ENCODE measurements around the gene ITGB5. TPM values are rescaled to one million over a fixed set of nuclear protein-coding genes. Genes with fewer than 3 reads are reported as not detected.

Gene ITGB5
- total RNA-seq, 2 donors from 2014 or later: 86.1 to 119 TPM

DNA sequence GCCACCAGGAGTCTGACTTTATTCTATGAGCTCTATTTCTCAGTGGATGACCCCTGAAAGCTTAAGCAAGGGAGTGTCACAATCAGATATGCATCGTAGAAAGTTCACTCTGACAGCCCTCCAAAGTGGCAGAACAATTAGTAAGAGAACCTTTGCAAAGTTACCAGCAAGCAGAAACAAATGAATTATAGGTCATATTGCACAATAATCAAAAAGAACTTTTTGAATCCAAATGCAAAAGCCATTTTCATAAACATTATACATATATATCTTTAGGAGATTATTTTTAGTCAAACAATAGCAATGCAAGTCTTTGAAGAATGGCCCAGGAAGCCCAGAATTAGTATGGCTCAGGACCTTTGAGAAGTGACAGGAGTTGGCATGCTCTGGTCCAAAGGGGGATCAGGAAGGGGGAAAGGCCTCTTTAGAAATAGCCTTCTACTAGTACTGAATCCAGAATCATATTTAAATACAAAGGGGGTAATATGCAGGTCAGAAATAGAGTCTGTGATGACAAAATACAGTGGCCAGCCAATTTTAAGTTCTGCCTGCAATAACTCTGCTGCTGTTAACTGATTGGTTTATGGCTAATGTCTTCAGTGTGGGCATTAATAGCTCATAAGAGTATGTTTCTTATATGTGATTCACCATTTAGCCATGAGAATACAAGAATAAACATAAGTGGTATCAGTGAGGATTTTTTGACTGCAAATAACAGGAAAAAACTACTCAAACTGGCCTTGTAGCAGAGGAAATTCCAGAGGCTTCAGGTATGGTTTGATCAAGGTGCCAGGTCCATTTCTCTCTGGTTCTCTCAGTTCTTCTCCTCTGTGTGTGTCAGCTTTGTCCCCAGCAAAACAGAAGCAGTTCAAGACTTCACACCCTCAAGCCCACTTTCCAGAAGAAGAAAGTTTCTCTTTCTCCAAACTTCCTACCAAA is 17.0 kb upstream of the ITGB5 start:
- DNase-seq: no peak
- ATAC-seq: no peak
- intact Hi-C loops (cut with DNase I): no loop called here

DNA sequence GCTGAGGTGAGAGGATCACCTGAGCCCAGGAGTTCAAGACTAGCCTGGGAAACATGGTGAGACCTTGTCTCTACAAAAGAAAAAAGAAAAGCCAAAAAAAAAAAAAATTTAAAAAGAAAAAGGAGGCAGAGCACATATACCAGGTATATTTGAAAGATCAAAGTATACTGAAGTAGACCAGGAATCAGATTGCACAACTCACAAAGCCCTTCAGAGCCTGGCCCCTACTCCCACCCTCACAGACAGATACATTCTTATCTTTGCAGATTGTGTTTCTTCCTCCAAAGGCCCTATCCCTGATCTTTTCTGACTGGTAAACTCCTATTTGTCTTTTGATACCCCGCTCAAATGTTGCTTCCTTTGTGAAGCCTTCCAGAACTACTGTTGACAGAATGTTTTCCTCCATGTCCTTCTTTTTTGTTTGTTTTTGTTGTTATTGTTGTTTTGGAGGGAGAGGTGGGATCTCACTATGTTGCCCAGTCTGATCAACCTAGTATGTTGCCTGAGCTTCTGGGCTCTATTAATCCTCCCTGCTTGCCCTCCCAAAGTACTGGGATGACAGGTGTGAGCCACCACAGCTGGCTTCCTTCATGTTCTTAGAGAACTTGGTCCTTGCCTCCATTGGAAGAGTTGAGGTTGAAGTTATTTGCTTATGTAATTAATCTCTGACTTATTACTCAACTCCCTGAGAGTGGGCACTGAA is 9.8 kb upstream of the ITGB5 start:
- intact Hi-C loops (cut with DNase I): no loop called here
- no peak for ATAC-seq
- DNase-seq: no peak

DNA sequence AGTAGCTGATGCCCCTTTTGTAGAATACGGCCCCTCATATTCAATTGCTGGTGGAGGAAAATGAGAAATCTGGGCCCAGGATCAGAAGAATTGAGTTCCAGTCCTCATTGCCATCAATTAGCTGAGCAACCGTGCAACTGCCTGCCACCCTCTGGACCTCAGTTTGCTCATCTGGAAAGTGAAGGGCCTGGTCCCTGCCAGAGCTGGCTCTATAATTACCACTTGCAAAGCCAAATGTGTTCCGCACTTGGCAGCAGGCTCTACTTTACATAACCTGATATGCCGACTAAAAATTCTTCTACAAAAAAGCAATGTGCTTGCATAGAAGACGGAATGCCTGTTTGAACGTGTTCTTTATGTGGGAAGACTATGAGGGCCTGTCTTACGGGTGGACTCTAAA is 8.6 kb upstream of the ITGB5 start:
- intact Hi-C loops (cut with DNase I): no loop called here
- DNase-seq (no peak), ATAC-seq (no peak)

DNA sequence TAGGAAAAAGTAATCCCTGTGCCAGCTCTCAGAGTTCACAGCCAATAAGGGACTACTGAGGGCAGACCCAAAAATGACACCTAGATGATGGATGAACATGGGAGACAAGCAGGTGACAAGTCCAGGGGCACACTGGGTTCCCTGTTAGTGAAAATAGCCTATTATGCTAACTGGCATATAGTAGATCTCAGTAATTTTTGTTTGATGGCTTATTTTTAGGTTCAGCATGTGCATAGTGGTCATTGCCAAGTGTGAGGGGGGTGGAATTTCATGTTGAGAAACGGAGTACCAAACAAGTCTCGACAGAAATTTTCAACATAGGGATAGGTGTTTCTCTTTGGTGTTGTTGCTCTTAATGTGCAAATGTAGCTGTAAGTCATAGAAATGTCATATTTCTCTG is 6.4 kb upstream of the ITGB5 start:
- DNase-seq (no peak), ATAC-seq (no peak)
- intact Hi-C loops (cut with DNase I): no loop called here

DNA sequence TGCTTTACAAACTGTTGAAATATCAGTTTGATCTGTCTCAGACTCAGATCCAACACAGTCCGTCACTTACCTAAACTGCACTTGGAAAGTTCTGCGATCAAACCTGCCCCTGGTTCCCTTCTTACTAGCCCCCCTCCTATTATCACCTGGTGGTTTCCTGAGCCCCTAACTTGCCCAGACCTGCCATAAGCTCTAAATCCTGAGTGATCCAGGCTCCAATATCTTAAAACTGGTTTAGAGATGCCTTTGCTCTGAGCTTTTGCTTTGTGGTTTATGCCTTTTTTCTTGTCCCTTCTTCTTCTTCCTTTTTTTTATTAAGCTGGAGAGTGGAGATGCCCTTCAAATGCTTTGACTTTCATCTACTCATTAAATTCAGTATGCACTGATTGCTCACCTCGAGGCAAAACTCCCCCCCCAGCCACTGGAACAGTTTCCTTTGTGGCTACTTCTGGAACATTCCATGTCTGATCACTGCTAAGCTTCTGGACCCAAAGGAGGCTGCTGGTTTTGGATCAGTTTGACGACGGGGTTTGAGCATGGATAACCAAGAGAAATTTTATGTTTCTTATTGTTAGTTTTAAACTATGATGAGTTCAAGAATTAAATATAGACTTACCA is 3.5 kb upstream of the ITGB5 start:
- no peak for DNase-seq
- intact Hi-C loops (cut with DNase I): no loop called here
- no peak for ATAC-seq

DNA sequence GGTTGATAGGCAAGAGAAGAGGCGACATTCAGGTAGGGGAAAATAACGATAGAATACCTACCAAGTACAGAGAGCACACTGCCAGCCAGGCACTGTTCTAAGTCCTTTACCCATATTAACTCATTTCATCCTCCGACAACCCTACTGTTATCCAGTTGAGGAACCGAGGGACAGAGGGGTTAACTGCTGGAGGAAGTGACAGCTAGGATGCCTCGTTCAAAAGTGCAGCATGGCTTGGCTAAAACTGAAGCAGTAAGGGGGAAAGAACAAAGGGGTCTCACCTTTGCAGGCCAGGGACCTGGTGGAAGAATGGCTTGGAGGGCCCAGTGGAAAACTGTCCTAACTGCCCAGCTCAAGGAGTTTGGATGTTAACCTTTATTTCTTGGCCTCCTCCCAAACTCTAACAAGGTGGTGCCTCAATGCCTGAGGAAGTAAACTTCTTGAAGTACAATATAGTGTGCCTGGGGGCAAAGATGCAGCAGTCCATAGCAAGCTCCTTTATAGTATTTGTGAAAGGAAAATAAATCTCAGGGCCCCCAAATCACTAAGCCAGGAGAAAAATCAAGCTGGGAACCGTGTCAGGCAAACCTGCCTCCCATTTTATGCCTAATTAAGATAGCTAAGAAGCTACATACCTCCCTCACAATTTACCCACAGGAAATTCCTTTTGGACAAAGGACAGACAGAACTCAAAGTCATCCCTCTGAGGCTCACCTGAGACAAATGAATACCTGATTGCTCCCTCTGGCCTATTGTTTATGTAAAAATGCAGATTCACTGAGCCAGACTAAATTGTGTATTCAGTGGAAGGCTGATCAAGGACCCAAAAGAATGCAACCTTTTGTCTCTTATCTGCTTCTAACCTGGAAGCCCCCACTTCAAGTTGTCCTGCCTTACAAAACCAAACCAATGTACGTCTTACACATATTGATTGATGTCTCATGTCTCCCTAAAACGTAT is 1.6 kb upstream of the ITGB5 start:
- ATAC-seq (no peak), DNase-seq (no peak)
- intact Hi-C loops (cut with DNase I): loop anchor here in 1 of 2 donors (10.0 kb wide), 1 partner anchor 54 kb away; no protein-coding TSS in a partner anchor

DNA sequence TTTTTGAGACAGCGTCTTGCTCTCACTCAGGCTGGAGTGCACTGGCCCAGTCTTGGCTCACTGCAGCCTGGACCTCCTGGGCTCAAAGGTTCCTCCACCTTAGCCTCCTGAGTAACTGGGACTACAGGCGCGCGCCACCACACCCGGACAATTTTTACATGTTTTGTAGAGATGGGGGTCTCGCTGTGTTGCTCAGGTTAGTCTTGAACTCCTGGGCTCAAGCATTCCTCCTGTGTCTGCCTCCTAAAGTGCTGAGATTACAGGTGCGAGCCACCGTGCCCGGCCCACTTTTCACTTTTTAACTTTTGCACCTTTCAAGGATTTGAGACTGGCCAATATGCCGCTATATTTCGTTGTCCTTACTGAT is 750 bp upstream of the ITGB5 start:
- ATAC-seq: no peak
- DNase-seq: no peak
- intact Hi-C loops (cut with DNase I): loop anchor here in 1 of 2 donors (10.0 kb wide), 1 partner anchor 53 kb away; no protein-coding TSS in a partner anchor

DNA sequence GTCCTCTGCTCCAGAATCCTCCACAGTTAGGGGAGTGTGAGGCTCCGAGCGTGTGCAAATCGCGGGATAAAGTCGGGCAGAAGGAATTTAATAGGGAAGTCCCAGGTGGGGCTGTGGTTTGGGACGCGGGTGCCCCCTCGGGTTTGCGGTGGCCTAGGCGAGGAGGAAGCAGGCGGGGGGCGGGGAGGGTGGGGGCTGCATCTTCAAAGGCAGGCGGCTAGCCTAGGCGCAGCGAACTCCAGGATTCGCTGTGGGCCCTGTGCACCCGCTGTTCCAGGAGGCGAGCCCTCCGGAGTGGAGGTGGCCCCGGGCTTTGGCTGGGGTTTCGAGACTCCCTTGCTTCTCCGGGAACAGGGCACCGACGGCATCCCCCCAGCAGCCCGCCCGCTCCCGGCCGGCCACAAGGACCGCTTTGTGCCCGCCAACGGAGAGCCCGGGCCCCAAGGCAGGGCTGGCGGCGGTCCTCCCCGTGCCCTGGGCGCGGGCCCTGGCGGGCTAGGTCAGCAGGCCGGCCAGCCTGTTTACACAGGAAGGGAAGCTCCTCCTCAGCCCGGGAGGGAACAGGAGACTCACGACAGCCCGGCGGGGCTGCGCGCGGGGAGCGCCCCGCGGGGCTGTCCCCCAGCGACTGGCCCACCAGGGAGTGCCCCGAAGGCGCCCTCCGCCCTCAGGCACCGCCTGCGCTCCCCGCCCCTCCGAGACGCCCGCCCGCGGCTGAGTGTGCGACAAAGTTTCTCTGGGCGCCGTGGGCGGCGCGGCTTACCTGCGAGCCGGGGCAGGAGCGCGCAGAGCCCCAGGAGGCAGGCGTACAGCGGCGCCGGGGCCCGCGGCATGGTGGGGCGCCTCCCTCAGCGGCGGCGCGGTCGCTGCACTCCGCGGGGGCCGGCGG is 753 bp downstream of the ITGB5 start:
- peak; percentile 57 for DNase-seq
- peak; percentile 54 to 65 for ATAC-seq
- intact Hi-C loops (cut with DNase I): loop anchor here in 1 of 2 donors (10.0 kb wide), 1 partner anchor 52 kb away; no protein-coding TSS in a partner anchor

DNA sequence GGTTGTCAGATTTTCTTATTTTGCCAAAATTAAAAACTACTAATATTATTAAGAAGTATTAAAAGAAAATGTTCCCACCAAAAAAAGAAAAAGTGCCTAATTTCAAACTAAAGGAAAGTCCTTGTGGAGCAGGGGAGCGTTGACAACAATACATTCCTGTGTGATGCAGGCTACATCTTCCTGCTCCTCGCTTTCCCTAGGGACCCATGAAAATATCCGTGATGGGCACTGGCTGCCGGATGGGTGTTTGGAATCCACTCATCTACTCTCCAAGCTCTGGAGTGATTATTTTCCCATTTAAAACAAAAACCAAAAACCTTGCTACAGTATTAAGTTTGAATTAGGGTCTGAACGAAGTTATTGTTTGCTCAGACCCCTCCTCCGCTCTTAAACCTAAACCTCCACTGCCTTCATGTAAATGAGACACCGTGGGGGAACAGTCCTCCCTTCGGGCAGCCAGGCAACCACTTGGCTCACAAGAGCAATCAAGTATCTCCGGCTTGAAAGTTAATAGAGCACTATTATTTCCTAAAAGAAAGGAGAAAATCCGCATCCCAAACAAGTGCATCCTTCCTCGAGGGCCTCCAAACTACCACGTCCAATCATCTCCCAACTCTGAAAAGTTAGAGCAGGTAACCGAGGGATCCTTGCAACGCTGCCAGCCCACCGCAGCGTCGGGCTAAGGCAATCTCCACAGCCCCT is 1.5 kb downstream of the ITGB5 start:
- intact Hi-C loops (cut with DNase I): loop anchor here in 1 of 2 donors (10.0 kb wide), 1 partner anchor 51 kb away; no protein-coding TSS in a partner anchor
- DNase-seq: peak; percentile 28

DNA sequence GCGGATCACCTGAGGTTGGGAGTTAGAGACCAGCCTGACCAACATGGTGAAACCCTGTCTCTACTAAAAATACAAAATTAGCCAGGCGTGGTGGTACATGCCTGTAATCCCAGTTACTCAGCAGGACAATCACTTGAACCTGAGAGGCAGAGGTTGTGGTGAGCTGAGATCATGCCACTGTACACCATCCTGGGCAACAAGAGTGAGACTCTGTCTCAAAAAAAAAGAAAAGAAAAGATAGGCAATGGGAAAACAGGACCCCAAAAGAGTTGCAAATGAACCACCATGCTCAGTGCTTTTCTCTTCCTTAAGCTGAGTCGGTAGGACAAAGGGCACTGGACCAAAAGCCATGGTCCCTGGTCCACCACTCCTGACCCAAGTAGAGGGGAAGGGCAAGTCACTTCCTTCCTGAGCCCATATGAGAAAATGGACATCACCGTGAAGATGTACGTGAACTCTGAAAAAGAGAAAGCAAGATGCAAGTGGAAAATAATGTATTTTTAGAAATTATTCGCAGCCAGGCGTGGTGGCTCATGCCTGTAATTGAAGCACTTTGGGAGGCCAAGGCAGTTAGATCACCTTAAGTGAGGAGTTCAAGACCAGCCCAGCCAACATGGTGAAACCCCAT is 2.6 kb downstream of the ITGB5 start:
- ATAC-seq: no peak
- DNase-seq: no peak
- intact Hi-C loops (cut with DNase I): loop anchor here in 1 of 2 donors (10.0 kb wide), 1 partner anchor 50 kb away; no protein-coding TSS in a partner anchor

More for the DNA sequence above, 1.5 kb downstream of the ITGB5 start:
- ATAC-seq: no peak

DNA sequence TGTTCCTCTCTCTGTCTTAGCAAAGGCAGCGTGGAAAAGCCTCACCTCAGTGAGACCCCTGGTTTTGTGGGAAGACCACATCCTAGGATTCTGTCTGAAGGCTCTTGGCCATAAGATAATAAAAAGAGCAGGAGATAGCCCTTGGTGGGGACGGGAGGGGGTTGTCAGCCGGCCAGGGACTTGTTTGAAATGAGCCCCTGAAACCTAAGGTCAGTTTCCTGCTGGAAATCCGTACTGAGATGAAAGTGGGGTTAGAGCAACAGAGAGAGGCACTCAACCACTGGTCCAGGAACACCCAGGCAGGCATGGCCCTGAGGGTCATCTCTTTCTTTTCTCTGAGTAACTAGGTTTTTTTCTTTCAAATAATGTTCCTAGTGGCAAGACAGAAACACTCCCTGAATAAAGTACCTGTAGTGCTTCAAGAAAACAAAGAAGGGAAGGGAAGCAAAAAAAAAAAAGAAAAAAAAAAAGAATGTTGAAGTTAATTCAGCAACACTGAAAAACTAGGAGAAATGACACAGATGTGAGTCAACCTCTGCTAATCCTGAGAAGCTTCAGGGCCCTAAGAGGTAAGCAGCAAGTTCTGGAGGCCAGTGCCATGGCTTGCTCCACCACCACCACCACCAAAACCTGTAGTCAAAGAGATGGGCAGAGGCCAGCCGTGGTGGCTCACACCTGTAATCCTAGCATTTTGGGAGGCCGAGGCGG is 3.2 kb downstream of the ITGB5 start:
- ATAC-seq: no peak
- no peak for DNase-seq
- intact Hi-C loops (cut with DNase I): loop anchor here in 1 of 2 donors (10.0 kb wide), 1 partner anchor 49 kb away; no protein-coding TSS in a partner anchor

DNA sequence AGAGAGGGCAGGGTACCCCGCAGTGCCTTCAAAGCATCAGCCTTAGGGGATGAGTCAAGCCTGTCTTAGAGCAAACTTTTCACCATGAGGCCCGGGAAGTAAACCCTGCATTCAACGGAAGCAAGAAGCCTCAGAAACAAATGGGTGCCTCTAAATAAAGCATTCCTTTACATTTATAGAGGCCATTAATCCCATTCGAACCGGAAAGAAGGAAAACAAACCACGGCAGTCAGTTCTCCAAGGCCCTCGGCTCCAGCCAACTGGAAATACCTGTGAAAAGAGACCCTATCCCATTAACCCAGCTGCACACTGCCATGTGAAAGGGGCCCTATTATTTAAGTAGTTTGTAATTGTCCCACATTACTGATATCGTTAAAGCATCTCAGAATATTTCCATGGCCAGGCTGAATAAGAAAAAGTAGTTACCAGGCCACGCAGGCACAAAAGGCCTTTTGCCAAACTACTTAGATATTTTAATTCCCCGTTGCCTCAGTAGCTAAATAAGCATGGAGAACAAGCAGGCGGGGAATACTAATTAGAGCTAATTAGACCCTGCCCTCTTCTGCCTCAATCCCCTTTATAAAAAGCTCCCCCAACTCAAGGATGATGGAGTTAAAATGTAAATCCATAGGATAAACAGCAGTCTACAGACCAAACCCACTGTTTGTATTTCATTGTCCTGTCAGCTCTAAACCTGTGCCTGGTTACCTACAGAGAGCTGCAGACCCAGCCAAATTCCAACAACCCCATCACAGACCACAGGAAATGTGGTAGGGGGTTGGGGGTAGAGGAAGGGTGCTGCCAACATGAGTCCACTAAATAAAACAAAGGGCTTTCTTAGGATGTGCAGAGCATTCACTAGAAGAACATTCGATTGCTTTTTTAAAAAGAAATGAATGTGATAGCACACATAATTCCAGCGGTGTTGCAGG is 4.1 kb downstream of the ITGB5 start:
- no peak for ATAC-seq
- intact Hi-C loops (cut with DNase I): loop anchor here in 1 of 2 donors (10.0 kb wide), 1 partner anchor 48 kb away; no protein-coding TSS in a partner anchor
- no peak for DNase-seq

DNA sequence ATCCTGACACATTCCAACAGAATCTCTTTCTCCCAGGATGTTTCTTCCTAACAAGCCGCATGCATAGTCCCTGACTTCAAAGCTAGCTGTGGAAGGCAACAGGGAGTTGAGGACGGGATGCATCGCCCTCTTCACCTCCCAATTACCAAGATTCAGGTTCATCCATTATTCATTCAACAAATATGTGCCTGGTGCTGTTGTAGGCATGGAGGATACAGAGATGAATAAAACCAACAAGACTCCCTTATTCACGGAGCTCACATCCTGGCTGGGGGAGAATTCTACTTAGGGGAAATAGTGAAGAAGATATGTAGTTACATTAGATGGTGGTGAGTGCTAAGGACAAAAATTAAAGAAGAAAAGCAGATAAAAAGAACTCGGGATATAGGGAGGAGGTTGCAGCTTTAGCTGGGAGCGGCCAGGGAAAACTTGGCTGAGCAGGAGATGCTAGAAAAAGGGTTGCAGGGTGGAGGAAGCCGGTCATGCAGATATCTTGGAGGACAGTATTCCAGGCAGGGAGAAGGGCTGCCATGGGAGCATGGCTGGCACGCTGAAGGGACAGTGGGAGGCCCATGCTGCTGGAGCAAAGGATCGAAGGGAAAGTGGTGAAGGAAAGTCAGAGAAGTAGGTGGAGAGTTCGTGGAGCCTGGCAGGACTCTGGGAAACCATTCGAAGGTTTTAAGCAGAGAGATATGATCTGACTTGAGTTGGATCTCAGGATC is 5.0 kb downstream of the ITGB5 start:
- DNase-seq (no peak), ATAC-seq (no peak)
- intact Hi-C loops (cut with DNase I): loop anchor here in 1 of 2 donors (10.0 kb wide), 1 partner anchor 47 kb away; no protein-coding TSS in a partner anchor

DNA sequence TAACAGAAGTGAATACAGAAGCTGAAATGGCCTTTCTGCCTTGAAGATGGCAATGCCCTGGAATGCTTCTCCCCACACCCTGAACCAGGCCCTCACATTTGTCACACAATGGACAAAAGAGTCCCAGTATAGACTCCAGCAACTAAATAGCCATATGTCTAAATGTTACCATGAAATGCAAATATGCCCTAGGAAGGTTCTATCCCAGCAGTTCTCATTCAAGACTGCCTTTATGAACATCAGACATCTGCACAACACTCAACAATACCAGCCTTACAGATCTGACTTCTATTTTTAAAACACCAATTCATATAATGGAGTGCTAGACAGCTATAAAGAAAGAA is 7.9 kb downstream of the ITGB5 start:
- DNase-seq: no peak
- ATAC-seq: no peak
- intact Hi-C loops (cut with DNase I): no loop called here
